K562 (cell line): ENCODE data around the gene YJU2. TPM values are rescaled to one million over a fixed set of nuclear protein-coding genes. Genes with fewer than 3 reads are reported as not detected.

ENCODE experiments used
- ATAC-seq: fragments of 200-7000 bp; cut with Tn5 transposase; 3 replicates; pipeline ENCODE4 v1.9.1; 2020; ENCODE audit warnings: moderate library complexity
- BruUV-seq: library from RNA; stranded (reverse); fragments of 400-500 nt; replicated peaks from 2 replicates; lab custom pipeline; 2021; lab: Mats Ljungman, UMichigan
- CTCF ChIA-PET: fragments of 300-600 bp; formaldehyde crosslinking; extraction: SDS; loops from one replicate; lab custom pipeline; 2021; ENCODE audit warnings: low intra/inter-chr PET ratio; lab: Yijun Ruan, JAX
- POLR2A ChIA-PET: fragments of 300-600, 350-650 bp; sonication (Branson Sonifier 250); formaldehyde crosslinking; extraction: SDS; loops from one replicate; lab custom pipeline; 2021; ENCODE audit warnings: antibody characterized with exemption, inconsistent platforms; lab: Yijun Ruan, JAX
- DNase-seq, 4 experiments: peaks; one replicate each; pipeline versions ENCODE4 v3.0.0 to v3.0.0-alpha.2; 2011 to 2018; ENCODE audit warnings: low spot score in 3 of 4, mixed read lengths in 3 of 4; ENCODE audit errors: extremely low read depth in 1 of 4
- FAIRE-seq: peaks from 2 replicates; lab custom pipeline; 2011; peaks lifted over from hg19 to GRCh38; lab: Jason Lieb, UNC
- H2AFZ ChIP-seq: 2 replicates; pipeline ENCODE4 v1.6.0; 2011; ENCODE audit warnings: low read depth, low read length, control low read depth, inconsistent platforms
- H3K27ac ChIP-seq: fragments of 200-600 bp; 3 replicates; pipeline ENCODE4 v1.8.0; 2011; ENCODE audit warnings: low read depth, mild to moderate bottlenecking, control low read depth, inconsistent platforms, low read length, moderate library complexity, mixed read lengths; ENCODE audit errors: extremely low read depth
- H3K27me3 ChIP-seq, 2 experiments: fragments of 300-600 bp in 1 of 2; 2 replicates in 1 of 2; 3 replicates in 1 of 2; pipeline versions ENCODE4 v1.6.0 to v1.8.0; 2011; ENCODE audit warnings: inconsistent platforms in 2 of 2, low read length in 2 of 2, mild to moderate bottlenecking in 1 of 2, mixed read lengths in 1 of 2, moderate library complexity in 1 of 2; ENCODE audit not compliant: control insufficient read depth in 2 of 2, insufficient read depth in 2 of 2
- H3K36me3 ChIP-seq: fragments of 300-600 bp; 3 replicates; pipeline ENCODE4 v1.8.0; 2011; ENCODE audit warnings: mild to moderate bottlenecking, low read length, inconsistent platforms; ENCODE audit not compliant: control insufficient read depth, insufficient read depth
- H3K4me1 ChIP-seq, 2 experiments: fragments of 200-600 bp in 1 of 2; replicated peaks in 1 of 2; 2 replicates in 1 of 2; 3 replicates in 1 of 2; pipeline versions ENCODE4 v1.5.1 to v1.8.0; 2011; ENCODE audit warnings: inconsistent platforms in 2 of 2, low read length in 2 of 2, mild to moderate bottlenecking in 1 of 2, mixed read lengths in 1 of 2, moderate library complexity in 1 of 2; ENCODE audit not compliant: control insufficient read depth in 2 of 2, insufficient read depth in 2 of 2
- H3K4me2 ChIP-seq: 2 replicates; pipeline ENCODE4 v1.6.1; 2011; ENCODE audit warnings: low read length, control low read depth, inconsistent platforms, mixed read lengths; ENCODE audit not compliant: insufficient read depth
- H3K4me3 ChIP-seq: fragments of 200-600 bp; sonication (generic), shearing (Covaris generic); 2 replicates; pipeline ENCODE4 v1.5.1; 2016; ENCODE audit warnings: control low read depth, inconsistent platforms
- H3K79me2 ChIP-seq: fragments of 200-600 bp; 3 replicates; pipeline ENCODE4 v1.8.0; 2011; ENCODE audit warnings: low read length, inconsistent platforms; ENCODE audit not compliant: control insufficient read depth, insufficient read depth
- H3K9ac ChIP-seq, 2 experiments: 2 replicates each; pipeline versions ENCODE4 v1.6.0 to v1.6.1; 2011; ENCODE audit warnings: low read depth in 2 of 2, low read length in 2 of 2, control low read depth in 1 of 2, inconsistent platforms in 1 of 2, mild to moderate bottlenecking in 1 of 2, mixed read lengths in 1 of 2; ENCODE audit not compliant: insufficient read depth in 1 of 2
- H3K9me1 ChIP-seq: one replicate; pipeline ENCODE4 v1.6.0; 2011; ENCODE audit warnings: inconsistent platforms, mild to moderate bottlenecking, low read length, moderate library complexity; ENCODE audit not compliant: control insufficient read depth, insufficient read depth
- H3K9me3 ChIP-seq: replicated peaks from 2 replicates; pipeline ENCODE4 v1.5.1; 2011; ENCODE audit warnings: low read depth, low read length, inconsistent platforms; ENCODE audit not compliant: control insufficient read depth, insufficient read depth
- H4K20me1 ChIP-seq: replicated peaks from 2 replicates; pipeline ENCODE4 v1.6.1; 2011; ENCODE audit warnings: low read length, inconsistent platforms, mixed read lengths; ENCODE audit not compliant: control insufficient read depth, insufficient read depth
- CREB3L1 ChIP-seq: fragments of 450-650 bp; IDR thresholded peaks from 2 replicates; pipeline ENCODE4 v1.6.1; 2014; ENCODE audit warnings: low read depth, mild to moderate bottlenecking, moderate library complexity, borderline replicate concordance
- KDM1A ChIP-seq, 2 experiments: fragments of 450-650 bp; IDR thresholded peaks; 2 replicates each; pipeline ENCODE4 v1.6.1; 2016; ENCODE audit warnings: mild to moderate bottlenecking in 2 of 2
- MEIS2 ChIP-seq: fragments of 450-650 bp; IDR thresholded peaks from 2 replicates; pipeline ENCODE4 v1.6.1; 2014; ENCODE audit warnings: mild to moderate bottlenecking; ENCODE audit not compliant: partially characterized antibody
- NR2C1 ChIP-seq, 2 experiments: fragments of 450-650 bp; IDR thresholded peaks; 2 replicates each; pipeline ENCODE4 v1.6.1; 2017; ENCODE audit warnings: mild to moderate bottlenecking in 2 of 2, antibody characterized with exemption in 1 of 2, inconsistent platforms in 1 of 2, missing compliant biosample characterization in 1 of 2, missing genetic modification characterization in 1 of 2
- ZBTB43 ChIP-seq: sonication (generic); formaldehyde crosslinking; IDR thresholded peaks from 2 replicates; pipeline ENCODE4 v1.8.0; 2023; ENCODE audit warnings: mild to moderate bottlenecking, missing genetic modification reagents
- ZNF766 ChIP-seq: fragments of 200-800 bp; sonication (Bioruptor generic); conservative IDR thresholded peaks from 2 replicates; pipeline ENCODE4 v1.6.1; 2016; ENCODE audit warnings: missing genetic modification characterization, missing compliant biosample characterization
- WGBS: fragments of 100-300 bp; shearing (Covaris generic); methylation state at CpG from one replicate; pipeline ENCODE4 v1.1.6; 2016; ENCODE audit warnings: low coverage, mixed read lengths; ENCODE audit not compliant: insufficient coverage; ENCODE audit errors: missing lambda C conversion rate; 5-methylcytosine and 5-hydroxymethylcytosine counted together
- in situ Hi-C: fragments of 300-500 bp; cut with MboI; formaldehyde crosslinking; loops from 4 replicates; pipeline ENCODE4 v1.15.0; 2018; ENCODE audit warnings: inconsistent platforms, mixed read lengths
- intact Hi-C: fragments of 100-400 bp; cut with micrococcal nuclease; formaldehyde crosslinking; loops from 2 replicates; pipeline ENCODE4 v1.14.2; 2022
- polyA plus RNA-seq, 8 experiments: library from polyadenylated mRNA; depleted of rRNA in 4 of 8; stranded (reverse) in 5 of 8; unstranded in 3 of 8; fragments of >200 nt; fragmentation: Nextera tagmentation in 2 of 8; fragmentation: Illumina TruSeq in 1 of 8; extraction: Ambion mirVana in 2 of 8; extraction: Trizol in 1 of 8; gene quantifications; 2 replicates each; pipeline versions ENCODE4 v1.2.1 to v1.2.3, GENCODE V29; 2011 to 2014; ENCODE audit warnings: inconsistent platforms in 1 of 8, missing spikeins in 1 of 8
- total RNA-seq, 7 experiments: library from RNA; depleted of rRNA in 6 of 7; stranded (reverse); fragments of >200 nt in 6 of 7; fragmentation: Illumina TruSeq in 2 of 7; extraction: Trizol in 2 of 7; gene quantifications; 2 replicates each; pipeline versions ENCODE4 v1.2.1 to v1.2.3, GENCODE V29; 2011 to 2021; ENCODE audit warnings: low replicate concordance in 1 of 7

YJU2 gene
- total and polyA plus RNA-seq, 9 of the 15 experiments (the other 6 are each of a cell fraction or from before 2014, with no cell fraction given): 0.41 to 34.9 (median 19.3) TPM

GRCh38 chr19:4225885-4226284 lies 21.0 kb upstream of the YJU2 start:
- H4K20me1 ChIP-seq: 0 out of 2 replicates have a peak, but pooled peaks cover 5% of the 10 kb centered on the region
- no peaks in the 10 kb centered on the region for H3K79me2 ChIP-seq
- no peaks in the 10 kb centered on the region for H3K9me1 ChIP-seq
- TF ChIP-seq KDM1A (IDR thresholded peaks at IDR 0.05): no peak
- no peak for TF ChIP-seq MEIS2
- no peak for TF ChIP-seq ZBTB43 (CRISPR knock-in tag)
- no peak for TF ChIP-seq CREB3L1
- TF ChIP-seq NR2C1 (IDR thresholded peaks at IDR 0.05): no peak
- no peak for TF ChIP-seq NR2C1 (tag; IDR thresholded peaks at IDR 0.05)
- no peak for TF ChIP-seq ZNF766 (CRISPR knock-in tag)
- no peaks in the 10 kb centered on the region for H3K9me3 ChIP-seq
- in situ Hi-C loops: no loop called here
- peaks cover 8 to 30% of the 10 kb centered on the region in 2 experiments; a peak in 4 of 5 replicates for H3K4me1 ChIP-seq
- CTCF ChIA-PET: no interaction called here
- no peak for FAIRE-seq
- POLR2A ChIA-PET: interaction anchor here (0.6 kb wide), 1 partner anchor 451 kb away, joined by 3 read pairs; no protein-coding TSS in a partner anchor
- 15% methylated on average over 4 of the region's 8 CpGs for WGBS
- peaks cover 0 to 24% of the 10 kb centered on the region in 2 experiments; a peak in 2 of 5 replicates for H3K27me3 ChIP-seq
- no peak overlapping the region for H3K27ac ChIP-seq
- H2AFZ ChIP-seq: no peak overlapping the region
- H3K4me2 ChIP-seq: no peak overlapping the region
- H3K4me3 ChIP-seq: no peak overlapping the region
- peak in 1 of 4 experiments; percentile 2 for DNase-seq
- H3K9ac ChIP-seq: no peak overlapping the region
- no peaks in the 10 kb centered on the region for H3K36me3 ChIP-seq
- BruUV-seq: no TSS peak
- intact Hi-C loops: no loop called here
- no peak for ATAC-seq
